ENCODE measurements around the gene ADGRA1.

DNA sequence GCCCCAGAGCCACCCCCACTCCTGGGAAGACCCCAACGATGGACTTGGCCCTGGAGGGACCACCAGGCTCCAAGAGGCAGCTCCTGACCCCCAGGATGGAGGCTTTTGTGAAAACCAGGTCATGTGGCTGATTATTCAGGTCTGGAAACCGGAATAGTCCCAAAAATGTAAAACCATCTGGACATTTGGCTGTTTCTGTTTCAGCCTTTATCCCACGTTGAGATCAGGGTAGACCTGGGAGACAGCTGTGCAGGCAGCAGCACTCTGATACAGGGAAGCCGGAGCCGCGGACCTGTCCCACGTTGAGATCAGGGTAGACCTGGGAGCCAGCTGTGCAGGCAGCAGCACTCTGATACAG is 7.1 kb upstream of the ADGRA1 start:
- TF ChIP-seq, protein P1, sequence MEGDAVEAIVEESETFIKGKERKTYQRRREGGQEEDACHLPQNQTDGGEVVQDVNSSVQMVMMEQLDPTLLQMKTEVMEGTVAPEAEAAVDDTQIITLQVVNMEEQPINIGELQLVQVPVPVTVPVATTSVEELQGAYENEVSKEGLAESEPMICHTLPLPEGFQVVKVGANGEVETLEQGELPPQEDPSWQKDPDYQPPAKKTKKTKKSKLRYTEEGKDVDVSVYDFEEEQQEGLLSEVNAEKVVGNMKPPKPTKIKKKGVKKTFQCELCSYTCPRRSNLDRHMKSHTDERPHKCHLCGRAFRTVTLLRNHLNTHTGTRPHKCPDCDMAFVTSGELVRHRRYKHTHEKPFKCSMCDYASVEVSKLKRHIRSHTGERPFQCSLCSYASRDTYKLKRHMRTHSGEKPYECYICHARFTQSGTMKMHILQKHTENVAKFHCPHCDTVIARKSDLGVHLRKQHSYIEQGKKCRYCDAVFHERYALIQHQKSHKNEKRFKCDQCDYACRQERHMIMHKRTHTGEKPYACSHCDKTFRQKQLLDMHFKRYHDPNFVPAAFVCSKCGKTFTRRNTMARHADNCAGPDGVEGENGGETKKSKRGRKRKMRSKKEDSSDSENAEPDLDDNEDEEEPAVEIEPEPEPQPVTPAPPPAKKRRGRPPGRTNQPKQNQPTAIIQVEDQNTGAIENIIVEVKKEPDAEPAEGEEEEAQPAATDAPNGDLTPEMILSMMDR (IDR thresholded peaks at IDR 0.05 in 2 of 3, conservative IDR thresholded peaks at IDR 0.05 in 1 of 3; ENCODE audit: control insufficient read depth in 2 of 3, extremely low read depth in 1 of 3, insufficient read depth in 1 of 3, low read depth in 3 of 3, low read length in 3 of 3): no peak
- no peak for TF ChIP-seq SIN3A (IDR thresholded peaks at IDR 0.05; ENCODE audit: low read depth, low read length)
- TF ChIP-seq ETV6 (conservative IDR thresholded peaks at IDR 0.05 in 1 of 2, IDR thresholded peaks at IDR 0.05 in 1 of 2; ENCODE audit: borderline replicate concordance in 1 of 2, low read depth in 1 of 2): no peak
- TF ChIP-seq, protein P2, sequence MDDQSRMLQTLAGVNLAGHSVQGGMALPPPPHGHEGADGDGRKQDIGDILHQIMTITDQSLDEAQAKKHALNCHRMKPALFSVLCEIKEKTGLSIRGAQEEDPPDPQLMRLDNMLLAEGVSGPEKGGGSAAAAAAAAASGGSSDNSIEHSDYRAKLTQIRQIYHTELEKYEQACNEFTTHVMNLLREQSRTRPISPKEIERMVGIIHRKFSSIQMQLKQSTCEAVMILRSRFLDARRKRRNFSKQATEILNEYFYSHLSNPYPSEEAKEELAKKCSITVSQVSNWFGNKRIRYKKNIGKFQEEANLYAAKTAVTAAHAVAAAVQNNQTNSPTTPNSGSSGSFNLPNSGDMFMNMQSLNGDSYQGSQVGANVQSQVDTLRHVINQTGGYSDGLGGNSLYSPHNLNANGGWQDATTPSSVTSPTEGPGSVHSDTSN (IDR thresholded peaks at IDR 0.05; ENCODE audit: insufficient replicate concordance, low read depth, low read length): no peak
